HG03196 (cell line): ENCODE results near the gene RPS18.
A peak's percentile ranks its signal among the peaks of the same experiment; 100 is the strongest.

Experiments used
- ATAC-seq: cut with Tn5 transposase; IDR thresholded peaks from one replicate; pipeline ENCODE4 v1.9.1; 2021; ENCODE audit not compliant: unreplicated experiment

The RPS18 gene

DNA sequence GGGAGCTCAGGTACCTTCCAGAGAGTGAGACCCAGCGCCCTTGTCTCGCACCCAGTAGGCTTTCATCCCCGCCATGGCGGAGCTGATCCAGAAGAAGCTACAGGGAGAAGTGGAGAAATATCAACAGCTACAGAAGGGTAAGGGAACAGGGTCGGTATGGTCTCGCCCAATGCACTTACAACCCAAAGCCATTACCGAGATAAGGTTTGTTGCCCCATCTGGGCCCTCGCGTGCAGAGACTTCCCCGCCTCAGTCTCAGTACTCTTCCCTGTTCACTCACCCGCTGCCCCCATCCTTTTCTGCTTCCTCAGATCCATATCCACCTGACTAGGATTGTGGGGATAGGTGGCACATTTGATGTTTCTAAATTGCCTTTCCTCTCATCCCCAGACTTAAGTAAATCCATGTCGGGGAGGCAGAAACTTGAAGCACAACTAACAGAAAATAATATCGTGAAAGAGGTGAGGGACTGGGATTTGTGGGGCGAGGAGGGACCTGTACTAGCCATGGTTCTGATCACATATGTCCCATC, 18.0 kb downstream of the RPS18 start:
- ATAC-seq, result no peak

DNA sequence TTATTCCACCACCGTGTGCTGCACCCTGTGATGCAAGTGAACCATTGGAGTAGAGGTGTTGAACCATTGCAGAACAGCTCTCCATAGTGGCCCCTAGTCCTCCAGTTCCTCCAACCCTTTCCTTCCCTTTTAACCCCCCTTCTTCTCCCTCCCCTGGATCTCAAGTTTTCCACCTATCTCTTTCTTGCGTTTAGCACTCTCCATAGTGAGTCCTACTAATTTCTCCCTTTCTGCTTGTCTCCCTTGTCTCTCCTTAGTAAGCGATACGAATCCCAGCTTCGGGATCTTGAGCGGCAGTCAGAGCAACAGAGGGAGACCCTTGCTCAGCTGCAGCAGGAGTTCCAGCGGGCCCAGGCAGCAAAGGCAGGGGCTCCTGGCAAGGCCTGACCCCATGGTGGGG, 18.6 kb downstream of the RPS18 start:
- no peak for ATAC-seq

DNA sequence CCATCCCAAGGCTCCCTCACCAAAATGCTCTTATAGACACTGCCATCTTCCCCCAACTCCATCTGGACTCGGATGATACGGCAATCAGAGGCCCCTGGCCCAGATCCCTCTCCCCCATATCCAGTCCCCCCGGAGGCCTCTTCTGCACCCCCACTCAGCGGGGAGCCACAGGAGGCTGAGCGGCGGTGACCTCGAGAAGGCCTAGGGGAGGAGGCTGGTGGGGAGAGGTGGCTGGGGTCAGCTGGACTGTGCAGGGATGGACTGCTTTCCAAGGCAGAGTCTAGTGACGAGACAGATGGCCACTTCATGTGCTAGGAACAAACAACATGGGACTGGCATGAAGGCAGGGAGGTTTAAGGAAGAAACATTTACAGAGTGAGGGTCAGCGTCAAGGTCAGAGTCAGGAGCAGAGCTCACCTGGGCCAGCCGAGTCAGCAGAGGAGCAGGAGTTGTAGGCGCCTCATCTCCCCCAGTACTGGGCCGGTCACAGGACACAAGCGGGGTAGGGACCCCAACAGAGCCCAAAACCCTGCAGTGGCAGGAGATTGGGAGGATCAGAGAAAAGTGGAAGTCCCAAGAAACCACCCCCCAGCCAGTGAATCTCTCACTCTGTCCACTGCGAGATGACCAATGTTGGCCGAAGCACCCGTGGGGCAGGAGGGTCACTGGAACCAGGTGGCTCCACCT, 21.3 kb downstream of the RPS18 start:
- no peak for ATAC-seq

DNA sequence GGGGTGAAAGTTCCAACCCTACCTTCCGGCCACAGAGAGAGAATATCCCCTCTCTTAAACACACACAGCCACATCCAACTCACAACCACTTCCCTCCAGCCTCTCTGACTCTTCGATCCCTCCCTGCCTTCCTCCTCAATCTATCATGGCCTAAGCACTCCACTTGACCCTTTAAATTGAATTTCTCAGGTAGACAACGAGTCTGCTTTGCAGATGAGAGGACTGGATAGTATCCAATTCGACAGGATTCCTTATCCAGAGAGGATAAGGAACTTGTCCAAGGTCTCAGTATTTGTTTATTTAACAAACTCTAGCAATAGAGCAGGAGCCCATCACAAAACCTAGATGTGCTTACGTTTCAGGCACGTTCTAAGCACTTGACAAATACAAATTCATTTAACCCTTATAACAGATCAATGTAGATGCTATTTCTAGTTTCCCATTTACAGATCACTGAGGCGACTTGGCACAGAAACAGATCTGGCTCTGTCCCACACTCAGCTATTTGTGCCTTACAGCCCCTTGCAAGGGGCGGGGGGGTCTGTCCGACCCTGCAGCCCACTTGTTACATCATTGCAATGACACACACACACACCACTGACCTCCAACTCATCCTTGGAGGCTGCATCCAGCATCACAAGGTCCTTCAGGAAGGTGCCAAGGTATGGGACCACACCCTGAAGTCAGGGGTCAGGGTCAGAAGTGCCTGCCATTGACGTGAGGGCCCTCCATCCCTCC, 22.4 kb downstream of the RPS18 start:
- ATAC-seq, result no peak

DNA sequence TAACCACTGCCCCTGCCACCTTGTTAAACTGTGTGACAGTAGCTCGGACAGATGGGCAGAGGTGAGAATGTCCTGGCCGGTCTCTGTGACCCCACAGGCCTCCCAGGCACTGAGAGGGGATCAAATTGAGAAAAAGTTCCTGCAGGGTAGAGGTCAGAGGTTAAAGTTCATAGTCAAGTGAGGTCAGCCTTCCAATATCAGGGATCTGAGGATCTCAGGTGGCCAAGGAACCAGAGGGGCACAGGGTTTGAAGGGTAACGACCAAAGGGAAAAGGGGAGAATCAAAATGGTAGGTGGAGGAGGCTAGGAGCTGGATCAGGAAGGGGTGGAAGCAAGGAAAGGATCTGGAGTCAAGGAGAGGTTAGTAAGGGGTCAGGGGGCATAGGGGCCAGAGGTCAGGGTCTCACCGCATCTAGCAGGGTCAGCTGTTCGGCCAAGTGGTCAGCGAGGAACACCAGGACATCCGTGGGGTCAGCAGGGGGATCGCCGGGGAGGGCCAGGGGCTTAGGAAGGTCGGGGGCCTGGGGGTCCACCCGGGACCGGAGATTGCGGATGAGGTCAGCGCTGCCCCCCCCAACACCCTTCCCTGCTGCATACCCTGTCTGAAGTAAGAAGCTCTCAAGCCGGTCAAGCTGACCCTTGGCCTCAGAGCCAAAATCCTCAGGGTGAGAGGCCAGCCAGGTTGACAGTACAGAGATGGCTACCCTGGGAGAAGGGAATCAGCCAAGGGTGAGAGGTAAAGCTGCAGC, 23.9 kb downstream of the RPS18 start:
- ATAC-seq, result no peak

DNA sequence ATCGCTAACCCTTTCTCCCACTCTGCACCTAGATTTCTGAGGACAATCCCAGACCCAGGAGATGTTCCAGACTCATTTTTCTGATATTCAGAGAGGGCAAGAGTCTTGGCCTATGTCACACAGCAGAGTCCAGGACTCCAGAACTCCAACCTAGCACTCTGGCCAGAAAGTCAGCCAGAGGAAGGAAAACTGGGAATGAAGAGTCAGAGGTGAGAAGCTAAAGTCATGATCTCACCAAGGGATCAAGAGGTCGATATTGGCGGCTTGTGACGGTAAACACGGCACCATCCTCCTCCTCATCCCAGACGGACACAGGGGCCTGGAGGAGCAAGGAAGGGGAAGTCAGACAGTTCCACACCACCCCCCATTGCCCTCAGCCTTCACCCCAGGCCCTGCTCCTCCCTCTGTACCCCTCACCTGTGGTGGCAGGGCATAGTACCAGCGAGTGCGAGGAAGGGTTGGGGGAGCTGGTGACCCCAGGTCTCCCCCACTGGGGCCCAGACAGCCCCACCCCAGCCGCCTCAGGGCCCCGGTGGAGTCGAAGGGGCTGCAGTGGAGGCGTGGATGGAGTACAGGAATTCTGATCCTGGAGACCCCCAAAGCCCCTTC, 25.0 kb downstream of the RPS18 start:
- no peak for ATAC-seq

DNA sequence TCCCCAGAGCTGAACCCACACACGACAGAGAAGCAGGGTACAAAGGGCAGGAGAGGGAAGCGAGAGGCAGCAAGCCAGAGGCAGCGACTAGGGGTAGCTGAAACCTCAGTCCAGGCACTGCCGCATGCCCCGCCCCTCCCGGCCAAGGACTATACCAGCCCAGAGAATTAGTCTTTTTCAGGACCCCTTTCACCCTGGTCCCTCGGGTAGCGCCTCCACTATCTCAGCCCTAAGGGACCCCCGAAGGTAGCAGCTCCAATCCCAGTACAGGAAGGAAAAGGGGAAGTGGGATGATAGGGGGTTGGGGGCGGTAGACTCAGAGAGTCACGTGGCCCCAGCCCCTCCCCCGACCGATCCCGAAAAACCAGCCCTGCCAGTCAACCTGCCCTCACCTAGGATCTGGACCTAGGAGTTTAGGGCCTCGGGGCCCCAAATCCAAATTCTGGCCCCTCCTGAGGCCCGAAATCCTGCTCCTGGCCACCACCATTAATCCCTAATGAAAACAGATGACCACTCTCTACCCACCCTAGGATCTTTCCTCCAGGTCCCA, 25.6 kb downstream of the RPS18 start:
- ATAC-seq, result no peak

DNA sequence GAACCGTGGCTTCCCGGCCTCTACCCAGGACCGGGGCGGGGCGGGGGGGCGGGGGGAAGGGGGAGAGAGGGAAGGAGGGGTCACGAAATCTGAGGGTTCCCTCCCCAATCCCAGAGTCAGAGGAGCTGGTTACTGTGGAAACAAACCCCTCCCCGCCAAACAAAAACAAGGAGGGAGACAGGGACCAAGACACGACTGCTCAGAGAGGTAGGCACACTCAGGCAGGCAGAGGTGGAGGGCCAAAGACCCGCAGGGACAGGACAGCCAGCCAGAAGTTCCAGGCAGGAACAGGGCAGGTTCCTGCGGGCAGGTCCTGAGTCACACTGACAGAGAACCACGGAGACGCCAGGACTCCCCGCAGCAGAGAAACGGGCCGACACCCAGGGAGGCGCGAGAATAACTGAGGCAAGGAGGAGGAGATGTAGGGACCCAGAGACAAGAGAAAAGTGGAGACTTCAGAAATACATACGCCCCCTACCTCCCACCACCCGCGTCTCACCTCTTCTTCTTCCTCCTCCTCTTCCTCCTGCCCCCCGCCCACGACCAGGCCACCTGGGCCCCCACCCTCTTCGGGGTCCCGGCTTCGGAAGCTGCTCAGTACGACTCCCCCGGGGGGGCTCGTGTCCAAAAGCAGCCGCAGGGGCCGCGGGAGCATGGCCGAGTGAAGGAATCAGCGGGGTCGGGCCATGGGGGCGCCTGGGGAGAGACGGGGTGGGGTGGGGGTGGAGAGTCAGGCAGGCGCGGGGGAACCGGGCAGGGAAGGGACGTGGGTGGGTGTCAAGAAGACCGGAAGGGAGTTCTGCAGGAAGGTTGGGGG, 26.3 kb downstream of the RPS18 start:
- ATAC-seq, result no peak

DNA sequence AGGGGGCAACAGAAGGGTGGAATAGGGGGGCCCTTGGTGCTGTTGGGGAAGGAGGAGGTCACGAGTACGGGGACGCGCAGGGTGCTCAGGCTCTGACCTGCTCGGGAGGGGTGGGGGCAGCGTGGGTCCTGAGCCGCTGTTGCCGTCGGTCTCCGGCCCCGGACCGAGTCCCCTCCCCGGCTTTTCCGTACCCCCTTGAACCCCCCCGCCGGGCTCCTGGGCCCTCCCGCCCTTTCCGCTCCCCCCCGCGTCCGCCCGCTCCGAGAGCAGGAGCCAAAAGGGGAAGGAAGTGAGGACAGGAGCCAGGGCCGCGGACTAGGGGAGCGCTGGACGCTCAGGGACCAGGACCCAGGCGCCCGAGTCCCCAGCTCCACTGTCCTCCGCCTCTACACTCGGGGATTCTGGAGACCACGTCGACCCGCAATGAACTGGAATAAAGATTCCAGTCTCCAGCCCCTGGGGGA, 26.9 kb downstream of the RPS18 start, which contains the start of gene RGL2:
Gene RGL2 (minus strand): TSS at position 170 of the 464 bp plus-strand sequence. CDS start 332 bp downstream, outside the sequence.
- peak; percentile 28 for ATAC-seq

DNA sequence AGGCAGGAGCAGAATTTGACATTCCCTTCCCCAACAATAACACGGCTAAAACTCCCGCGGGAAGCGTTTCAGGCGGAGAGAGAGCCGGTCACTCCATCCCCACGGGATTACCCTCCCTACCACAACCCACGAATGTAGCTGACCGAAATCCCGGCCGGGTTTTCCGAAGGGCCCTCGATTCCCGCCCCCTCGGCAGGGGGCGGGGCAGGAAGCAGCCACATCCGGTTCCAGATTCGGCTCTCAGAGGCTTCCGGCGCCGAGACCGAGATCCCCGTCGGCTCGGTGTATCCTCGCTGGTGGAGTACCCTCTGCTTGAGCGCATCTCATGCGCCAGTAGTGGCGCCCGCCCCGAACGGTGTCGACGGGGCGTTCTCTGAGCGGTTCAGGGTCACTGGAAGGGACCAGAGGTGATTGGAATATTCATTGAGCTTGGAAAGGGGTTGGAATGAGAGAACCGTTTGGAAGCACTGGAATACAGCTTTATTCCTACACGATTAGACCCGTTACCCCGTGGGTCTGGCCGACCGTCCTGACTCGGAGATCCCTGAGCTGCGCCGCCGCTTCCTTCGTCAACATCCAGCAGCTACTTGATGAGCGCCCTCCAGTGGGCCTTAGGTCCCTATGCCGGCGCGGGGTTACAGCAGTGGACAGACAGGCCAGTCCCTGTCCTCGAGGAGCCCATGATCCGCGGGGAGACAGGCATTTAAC, 27.5 kb downstream of the RPS18 start:
- peak; percentile 71 for ATAC-seq

DNA sequence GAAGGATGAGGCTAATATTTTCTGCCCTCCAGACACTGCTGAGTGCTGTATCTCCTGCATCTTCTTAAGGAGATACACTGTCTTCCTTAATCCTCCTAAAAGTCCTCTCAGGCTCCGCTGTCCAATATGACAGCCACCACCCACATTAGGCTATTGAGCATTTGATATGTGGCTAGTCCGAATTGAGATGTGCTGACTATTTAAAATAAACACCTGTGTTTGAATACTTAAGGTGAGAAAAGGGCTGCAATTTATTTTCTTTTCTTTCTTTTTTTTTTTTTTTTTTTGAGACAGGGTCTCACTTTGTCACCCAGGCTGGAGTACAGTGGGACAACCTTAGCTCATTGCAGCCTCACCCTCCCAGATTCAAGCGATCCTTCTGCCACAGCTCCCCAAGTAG, 30.0 kb downstream of the RPS18 start:
- no peak for ATAC-seq

DNA sequence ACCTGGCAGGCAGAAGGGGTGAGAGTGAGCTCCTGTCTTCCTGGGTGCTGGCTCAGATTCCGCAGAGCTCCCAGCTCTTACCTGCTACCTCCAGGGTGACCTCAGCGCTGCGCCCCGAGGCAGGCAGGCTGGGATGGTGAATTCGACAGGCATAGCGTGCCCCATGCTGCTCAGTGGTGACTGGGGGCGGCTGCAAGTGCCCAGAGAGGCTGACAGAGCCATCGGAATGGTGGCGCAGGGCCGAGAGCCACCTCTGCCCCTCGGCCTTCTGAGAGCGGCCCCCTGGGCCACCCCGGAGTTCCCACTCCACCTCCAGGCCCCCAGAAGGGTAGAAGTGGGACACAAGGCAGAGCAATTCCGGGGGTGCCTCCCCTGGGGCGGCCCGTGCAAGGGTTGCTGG, 32.3 kb downstream of the RPS18 start:
- ATAC-seq, result no peak

DNA sequence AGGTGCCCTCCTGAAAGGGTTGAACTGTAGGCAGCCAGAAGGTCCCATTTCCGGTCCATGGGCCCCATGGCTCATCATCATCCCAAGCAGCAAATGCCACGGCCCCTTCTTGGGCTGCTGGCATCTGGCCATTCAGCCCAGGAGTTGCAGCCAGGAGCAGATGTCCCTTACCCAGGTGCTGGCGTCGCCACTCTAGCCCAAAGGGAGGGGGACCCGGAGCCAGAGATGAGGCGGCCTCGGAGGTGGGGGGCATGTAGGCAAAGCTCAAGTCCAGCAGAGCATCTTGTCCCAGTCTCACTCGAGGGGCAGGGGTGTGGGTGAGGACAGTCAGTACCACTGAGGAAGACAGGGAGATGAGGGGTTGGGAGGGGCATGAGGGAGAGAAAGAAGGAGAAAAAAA, 33.2 kb downstream of the RPS18 start:
- no peak for ATAC-seq

DNA sequence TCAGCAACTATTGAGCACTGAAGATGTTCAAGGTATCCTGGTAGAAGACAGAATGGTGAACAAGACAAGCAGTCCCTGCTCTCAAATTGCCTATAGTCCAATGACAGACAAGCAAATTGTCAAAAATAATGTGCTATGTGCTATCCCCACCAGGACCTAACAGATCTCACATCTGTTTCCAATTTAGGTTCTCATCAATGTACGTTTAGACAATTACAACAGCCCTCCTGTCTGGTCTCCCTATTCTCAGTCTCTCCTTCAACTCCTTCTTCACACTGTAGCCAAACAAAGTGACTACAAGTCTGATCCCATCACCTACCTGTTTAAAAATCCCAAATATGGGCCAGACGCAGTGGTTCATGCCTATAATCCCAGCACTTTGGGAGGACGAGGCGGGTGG, 34.5 kb downstream of the RPS18 start:
- ATAC-seq, result no peak

DNA sequence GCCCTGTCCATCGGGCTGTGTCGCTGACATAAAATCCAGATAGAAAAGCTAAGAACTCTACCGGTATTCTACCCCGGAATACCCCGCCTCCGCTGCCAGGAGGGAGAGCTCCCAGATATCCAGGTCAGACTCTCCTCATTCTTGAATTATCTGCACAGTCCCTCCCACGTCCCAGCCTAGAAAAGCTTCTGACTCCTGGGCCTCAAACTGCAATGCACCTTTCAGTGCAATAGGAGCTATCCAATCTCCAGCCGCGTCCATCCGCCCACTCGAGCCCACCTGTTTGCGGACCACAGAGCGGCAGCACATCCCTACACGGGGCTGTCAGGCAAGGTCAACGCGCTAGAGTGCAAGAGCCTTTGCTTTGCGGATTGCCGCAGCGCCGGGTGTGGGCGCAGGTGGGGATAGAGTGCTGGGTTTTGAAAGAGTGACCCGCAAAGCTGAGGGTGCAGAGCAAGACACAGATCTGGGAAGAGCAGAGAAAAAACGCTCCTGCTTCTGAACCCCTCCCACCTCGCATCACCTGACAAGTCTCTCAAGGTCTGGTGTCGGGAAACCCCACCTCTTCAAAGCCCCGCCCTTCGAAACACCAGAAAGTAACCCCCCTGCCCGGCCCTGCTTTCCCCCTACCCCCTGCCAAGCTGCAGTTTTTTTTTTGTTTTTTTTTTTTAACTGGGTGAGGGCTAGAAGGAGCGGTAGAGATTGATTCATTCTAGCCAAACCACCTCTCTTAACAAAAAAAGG, 40.7 kb downstream of the RPS18 start:
- no peak for ATAC-seq

DNA sequence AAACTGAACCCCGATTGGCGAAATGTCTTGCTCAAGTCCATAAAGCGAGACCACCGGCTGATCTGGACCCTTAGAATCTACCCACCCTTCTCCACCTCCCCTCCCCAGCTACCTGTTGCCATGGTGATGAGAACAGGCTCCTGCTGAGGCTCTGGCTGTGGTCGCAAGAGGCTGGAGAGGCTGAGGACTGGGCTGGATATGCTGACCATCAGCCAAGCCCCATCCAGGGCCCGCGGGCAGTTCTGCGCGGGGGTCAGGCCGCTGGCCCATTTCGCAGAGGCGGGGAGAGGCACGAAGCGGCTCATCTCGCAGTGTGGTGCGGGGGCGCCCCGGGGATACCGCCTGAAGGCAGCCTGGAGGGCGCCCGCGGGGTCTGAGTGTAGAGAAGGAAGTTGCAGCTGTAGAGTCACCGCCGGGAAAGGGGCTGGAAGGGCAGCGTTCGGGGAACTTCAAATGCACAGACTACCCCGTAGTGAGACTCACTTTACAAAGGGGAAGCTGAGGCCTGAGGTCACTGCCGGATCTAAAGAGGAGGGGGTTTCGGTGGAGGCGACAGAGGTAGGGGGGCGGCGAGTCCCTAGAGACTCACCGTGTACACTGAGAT, 41.3 kb downstream of the RPS18 start:
- ATAC-seq, result peak; percentile 6

DNA sequence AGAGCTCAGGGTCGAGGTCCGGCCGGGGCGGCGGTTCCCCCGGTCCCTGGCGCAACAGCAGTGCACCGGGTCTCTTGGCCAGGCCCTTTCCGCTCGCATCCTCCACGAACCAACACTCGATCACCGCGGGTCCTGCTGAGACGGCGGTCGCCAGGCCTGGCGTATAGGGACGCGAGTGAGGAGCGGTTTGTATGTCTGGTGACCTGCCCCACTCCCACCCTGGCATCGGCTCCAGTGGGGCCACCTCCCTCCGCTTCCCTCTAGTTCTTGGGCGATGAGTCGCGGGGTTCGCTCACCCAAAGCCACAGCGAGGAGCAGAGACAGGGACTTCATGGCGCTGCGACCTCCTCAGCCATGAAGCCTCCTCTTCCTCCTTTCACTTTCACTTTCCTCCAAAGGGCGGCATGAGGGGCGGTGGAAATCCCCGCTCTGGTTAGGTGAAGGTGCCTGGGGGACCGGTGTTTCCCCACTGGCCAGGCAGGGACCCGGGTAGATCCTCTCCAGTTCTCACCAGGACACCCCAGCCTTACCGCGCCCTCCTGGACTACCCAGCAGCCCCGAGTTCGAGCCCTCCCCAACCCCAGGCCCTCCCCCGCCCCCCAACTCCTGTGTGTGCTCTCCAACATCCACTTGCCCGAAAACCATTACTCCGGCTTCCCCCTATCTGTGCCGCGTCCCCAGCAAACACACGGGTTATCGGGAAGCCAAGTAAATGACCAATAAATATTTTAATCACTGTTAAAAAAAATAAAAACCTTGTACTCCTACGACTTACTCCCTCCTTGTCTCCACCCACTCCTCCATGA, 42.0 kb downstream of the RPS18 start, which contains the start of gene TAPBP:
Gene TAPBP (minus strand): TSS at position 370 of the 806 bp plus-strand sequence. CDS start 37 bp downstream, at position 333.
- peak; percentile 37 for ATAC-seq
